ENCODE measurements around the gene MNT.
A peak's percentile ranks its signal among the peaks of the same experiment; 100 is the strongest.
"Not testable (repeated sequence)": the region's sequence is repeated elsewhere in the genome, so short reads cannot be mapped to it uniquely, and the experiment has no call there.

MNT gene, protein sequence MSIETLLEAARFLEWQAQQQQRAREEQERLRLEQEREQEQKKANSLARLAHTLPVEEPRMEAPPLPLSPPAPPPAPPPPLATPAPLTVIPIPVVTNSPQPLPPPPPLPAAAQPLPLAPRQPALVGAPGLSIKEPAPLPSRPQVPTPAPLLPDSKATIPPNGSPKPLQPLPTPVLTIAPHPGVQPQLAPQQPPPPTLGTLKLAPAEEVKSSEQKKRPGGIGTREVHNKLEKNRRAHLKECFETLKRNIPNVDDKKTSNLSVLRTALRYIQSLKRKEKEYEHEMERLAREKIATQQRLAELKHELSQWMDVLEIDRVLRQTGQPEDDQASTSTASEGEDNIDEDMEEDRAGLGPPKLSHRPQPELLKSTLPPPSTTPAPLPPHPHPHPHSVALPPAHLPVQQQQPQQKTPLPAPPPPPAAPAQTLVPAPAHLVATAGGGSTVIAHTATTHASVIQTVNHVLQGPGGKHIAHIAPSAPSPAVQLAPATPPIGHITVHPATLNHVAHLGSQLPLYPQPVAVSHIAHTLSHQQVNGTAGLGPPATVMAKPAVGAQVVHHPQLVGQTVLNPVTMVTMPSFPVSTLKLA

DNA sequence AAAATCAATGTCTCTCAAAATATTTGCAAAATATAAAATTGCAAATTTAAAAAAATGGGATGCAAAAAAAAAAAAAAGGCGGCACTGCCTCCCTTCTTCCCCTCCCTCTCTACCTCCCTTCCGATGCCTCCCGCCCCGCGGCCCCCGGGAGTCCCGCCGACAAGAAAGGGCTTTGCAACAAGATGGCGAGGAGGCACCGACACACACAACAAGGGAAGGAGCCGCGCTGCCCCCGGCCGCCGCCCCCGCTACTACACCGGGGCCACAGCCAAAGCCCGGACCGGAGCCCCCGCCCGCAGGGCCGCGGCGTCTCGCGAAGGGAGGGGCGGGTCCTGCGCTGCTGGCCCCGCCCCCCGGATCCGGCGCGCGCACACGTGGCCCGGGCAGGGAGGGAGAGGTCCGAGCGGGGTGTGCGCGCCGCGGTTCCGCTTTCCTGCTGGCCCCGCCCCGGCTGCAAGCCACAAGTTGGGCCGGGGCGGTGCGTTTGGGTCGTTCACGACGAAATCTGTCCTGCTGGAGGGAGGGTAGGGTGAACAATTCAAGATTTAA lies at the start of gene MNT:
MNT (minus strand) TSS at position 184 of the 549 bp plus-strand sequence. CDS start 348 bp downstream, outside the sequence.
- H3K4me3 ChIP-seq (ENCODE audit: low read depth, low read length), result peak within 1 kb of the TSS; percentile 73
- peak; percentile 92 for DNase-seq (ENCODE audit: low read depth)
- TF ChIP-seq, protein P1, sequence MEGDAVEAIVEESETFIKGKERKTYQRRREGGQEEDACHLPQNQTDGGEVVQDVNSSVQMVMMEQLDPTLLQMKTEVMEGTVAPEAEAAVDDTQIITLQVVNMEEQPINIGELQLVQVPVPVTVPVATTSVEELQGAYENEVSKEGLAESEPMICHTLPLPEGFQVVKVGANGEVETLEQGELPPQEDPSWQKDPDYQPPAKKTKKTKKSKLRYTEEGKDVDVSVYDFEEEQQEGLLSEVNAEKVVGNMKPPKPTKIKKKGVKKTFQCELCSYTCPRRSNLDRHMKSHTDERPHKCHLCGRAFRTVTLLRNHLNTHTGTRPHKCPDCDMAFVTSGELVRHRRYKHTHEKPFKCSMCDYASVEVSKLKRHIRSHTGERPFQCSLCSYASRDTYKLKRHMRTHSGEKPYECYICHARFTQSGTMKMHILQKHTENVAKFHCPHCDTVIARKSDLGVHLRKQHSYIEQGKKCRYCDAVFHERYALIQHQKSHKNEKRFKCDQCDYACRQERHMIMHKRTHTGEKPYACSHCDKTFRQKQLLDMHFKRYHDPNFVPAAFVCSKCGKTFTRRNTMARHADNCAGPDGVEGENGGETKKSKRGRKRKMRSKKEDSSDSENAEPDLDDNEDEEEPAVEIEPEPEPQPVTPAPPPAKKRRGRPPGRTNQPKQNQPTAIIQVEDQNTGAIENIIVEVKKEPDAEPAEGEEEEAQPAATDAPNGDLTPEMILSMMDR (IDR thresholded peaks at IDR 0.05; ENCODE audit: low read depth, low read length), result no peak
- TF ChIP-seq, protein P2, sequence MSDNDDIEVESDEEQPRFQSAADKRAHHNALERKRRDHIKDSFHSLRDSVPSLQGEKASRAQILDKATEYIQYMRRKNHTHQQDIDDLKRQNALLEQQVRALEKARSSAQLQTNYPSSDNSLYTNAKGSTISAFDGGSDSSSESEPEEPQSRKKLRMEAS (IDR thresholded peaks at IDR 0.05; ENCODE audit: low read depth, low read length), result peak; percentile 72
- TF ChIP-seq POLR2A (IDR thresholded peaks at IDR 0.05; ENCODE audit: extremely low read depth, insufficient read length), result peak; percentile 42
- peak; percentile 78 for TF ChIP-seq MYC (IDR thresholded peaks at IDR 0.05; ENCODE audit: low read depth, low read length)

DNA sequence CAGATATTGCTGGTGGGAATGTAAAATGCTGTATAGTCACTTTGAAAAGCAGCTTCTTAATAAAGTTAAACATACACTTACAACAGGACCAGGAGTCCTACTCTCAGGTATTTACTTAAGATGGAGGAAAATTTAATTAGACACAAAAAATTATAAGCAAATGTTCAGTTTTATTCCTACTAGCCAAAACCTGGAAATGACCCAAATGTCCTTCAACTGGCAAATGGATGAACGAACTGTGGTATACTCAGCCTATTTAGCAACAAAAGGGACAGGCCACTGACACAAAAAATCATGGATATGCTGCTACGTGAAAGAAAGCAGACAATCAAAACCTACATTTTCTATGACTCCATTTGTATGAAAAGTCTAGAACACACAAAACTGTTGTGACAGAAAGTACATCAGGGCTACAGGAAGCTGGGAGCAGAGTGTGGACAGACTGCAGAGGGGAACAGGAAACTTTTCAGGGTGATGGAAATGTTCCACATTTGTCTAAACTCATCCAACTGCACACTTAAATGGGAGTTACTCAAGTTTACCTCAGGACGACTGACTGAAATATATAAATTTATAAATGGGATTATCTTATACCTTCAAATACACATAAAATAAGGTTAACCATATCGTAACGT lies 49.3 kb upstream of the MNT start:
- TF ChIP-seq MYC (IDR thresholded peaks at IDR 0.05; ENCODE audit: low read depth, low read length) (no peak), POLR2A (IDR thresholded peaks at IDR 0.05; ENCODE audit: extremely low read depth, insufficient read length) (no peak)
- TF ChIP-seq, protein P1 (IDR thresholded peaks at IDR 0.05; ENCODE audit: low read depth, low read length), result no peak
- TF ChIP-seq, protein P2 (IDR thresholded peaks at IDR 0.05; ENCODE audit: low read depth, low read length), result no peak
- DNase-seq (ENCODE audit: low read depth), result no peak
- H3K4me3 ChIP-seq (ENCODE audit: low read depth, low read length), result no peak overlapping the region

DNA sequence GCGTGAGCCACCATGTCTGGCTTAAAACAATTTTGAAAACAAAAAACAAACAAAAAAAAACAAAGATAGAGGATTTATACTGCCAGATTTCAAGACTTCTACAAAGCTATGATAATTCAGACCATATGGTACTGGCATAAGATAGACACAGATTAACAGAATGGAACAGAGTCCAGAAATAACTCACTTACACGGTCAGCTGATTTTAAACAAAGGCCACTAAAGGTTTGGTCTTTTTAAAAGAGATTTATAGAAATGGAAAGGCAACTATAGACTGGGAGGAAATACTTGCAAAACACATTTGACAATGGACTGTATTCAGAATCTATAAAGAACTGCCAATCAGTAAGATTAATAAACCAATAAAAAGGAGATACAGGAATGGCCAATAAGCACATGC lies 48.6 kb upstream of the MNT start:
- no peak for DNase-seq (ENCODE audit: low read depth)
- TF ChIP-seq, protein P2 (IDR thresholded peaks at IDR 0.05; ENCODE audit: low read depth, low read length), result no peak
- TF ChIP-seq, protein P1 (IDR thresholded peaks at IDR 0.05; ENCODE audit: low read depth, low read length), result no peak
- no peak for TF ChIP-seq POLR2A (IDR thresholded peaks at IDR 0.05; ENCODE audit: extremely low read depth, insufficient read length)
- no peak for TF ChIP-seq MYC (IDR thresholded peaks at IDR 0.05; ENCODE audit: low read depth, low read length)
- H3K4me3 ChIP-seq (ENCODE audit: low read depth, low read length), result no peak overlapping the region

DNA sequence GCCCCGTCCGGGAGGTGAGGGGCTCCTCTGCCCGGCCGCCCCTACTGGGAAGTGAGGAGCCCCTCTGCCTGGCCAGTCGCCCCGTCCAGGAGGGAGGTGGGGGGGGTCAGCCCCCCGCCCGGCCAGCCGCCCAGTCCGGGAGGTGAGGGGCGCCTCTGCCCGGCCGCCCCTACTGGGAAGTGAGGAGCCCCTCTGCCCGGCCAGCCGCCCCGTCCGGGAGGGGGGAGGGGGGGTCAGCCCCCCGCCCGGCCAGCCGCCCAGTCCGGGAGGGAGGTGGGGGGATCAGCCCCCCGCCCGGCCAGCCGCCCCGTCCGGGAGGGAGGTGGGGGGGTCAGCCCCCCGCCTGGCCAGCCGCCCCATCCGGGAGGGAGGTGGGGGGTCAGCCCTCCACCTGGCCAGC lies 46.6 kb upstream of the MNT start:
- H3K4me3 ChIP-seq (ENCODE audit: low read depth, low read length); DNase-seq (ENCODE audit: low read depth): not testable (repeated sequence)

DNA sequence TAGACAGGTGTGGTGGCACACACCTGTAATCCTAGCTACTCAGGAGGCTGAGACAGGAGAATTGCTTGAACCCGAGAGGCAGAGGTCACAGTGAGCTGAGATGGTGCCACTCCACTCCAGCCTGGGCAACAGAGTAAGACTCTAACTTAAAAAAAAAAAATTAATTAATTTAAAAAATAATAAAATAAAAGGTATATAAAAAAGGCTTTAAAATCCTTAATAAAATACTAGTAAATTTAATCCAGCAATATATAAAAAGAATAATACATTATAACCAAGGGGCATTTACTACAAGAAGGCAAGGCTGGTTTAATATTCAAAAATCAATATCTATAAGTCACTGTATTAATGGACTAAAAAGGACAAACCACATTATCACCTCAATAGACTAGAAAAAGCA lies 44.8 kb upstream of the MNT start:
- no peak overlapping the region for H3K4me3 ChIP-seq (ENCODE audit: low read depth, low read length)
- no peak for DNase-seq (ENCODE audit: low read depth)
- TF ChIP-seq POLR2A (IDR thresholded peaks at IDR 0.05; ENCODE audit: extremely low read depth, insufficient read length), result no peak
- TF ChIP-seq, protein P2 (IDR thresholded peaks at IDR 0.05; ENCODE audit: low read depth, low read length), result no peak
- TF ChIP-seq, protein P1 (IDR thresholded peaks at IDR 0.05; ENCODE audit: low read depth, low read length), result no peak
- no peak for TF ChIP-seq MYC (IDR thresholded peaks at IDR 0.05; ENCODE audit: low read depth, low read length)

DNA sequence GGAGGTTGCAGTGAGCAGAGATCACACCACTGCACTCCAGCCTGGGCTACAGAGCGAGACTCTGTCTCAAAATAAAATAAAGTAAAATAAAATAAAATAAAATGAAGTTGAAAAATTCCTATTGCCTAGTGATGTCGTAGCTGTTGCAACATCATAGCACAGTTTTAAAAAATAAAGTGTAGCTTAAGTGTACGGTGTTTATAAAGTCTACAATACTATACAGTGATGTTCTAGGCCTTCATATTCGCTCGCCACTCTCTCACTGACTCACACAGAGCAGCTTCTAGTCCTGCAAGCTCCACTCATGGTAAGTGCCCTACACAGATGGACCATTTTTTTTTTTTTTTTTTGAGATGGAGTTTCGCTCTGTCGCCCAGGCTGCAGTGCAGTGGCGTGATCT lies 43.5 kb upstream of the MNT start:
- no peak for DNase-seq (ENCODE audit: low read depth)
- H3K4me3 ChIP-seq (ENCODE audit: low read depth, low read length), result no peak overlapping the region
- TF ChIP-seq, protein P1 (IDR thresholded peaks at IDR 0.05; ENCODE audit: low read depth, low read length), result no peak
- TF ChIP-seq, protein P2 (IDR thresholded peaks at IDR 0.05; ENCODE audit: low read depth, low read length), result no peak
- no peak for TF ChIP-seq MYC (IDR thresholded peaks at IDR 0.05; ENCODE audit: low read depth, low read length)
- TF ChIP-seq POLR2A (IDR thresholded peaks at IDR 0.05; ENCODE audit: extremely low read depth, insufficient read length), result no peak

Measured in NB4 (cell line).